ENCODE results near the gene ZBTB6. TPM values are rescaled to one million over a fixed set of nuclear protein-coding genes. Genes with fewer than 3 reads are reported as not detected.

The ZBTB6 gene
- total and polyA plus RNA-seq, 9 of the 15 experiments (the other 6 are each of a cell fraction or from before 2014, with no cell fraction given): 1.4 to 7.2 (median 5.3) TPM

- no peak for TF ChIP-seq CLOCK (CRISPR knock-in tag; IDR thresholded peaks at IDR 0.05; ENCODE audit: borderline replicate concordance)
- 0 out of 2 replicates have a peak, but pooled peaks have one; percentile 22 for TF ChIP-seq ZNF583 (CRISPR knock-in tag; IDR thresholded peaks at IDR 0.05)
- no peak for TF ChIP-seq PTRF (tag; IDR thresholded peaks at IDR 0.05)
- peak; percentile 84 for TF ChIP-seq POLR2AphosphoS5 (IDR thresholded peaks at IDR 0.05; ENCODE audit: control insufficient read depth, insufficient read depth, low read depth, low read length)
- TF ChIP-seq, protein P1, sequence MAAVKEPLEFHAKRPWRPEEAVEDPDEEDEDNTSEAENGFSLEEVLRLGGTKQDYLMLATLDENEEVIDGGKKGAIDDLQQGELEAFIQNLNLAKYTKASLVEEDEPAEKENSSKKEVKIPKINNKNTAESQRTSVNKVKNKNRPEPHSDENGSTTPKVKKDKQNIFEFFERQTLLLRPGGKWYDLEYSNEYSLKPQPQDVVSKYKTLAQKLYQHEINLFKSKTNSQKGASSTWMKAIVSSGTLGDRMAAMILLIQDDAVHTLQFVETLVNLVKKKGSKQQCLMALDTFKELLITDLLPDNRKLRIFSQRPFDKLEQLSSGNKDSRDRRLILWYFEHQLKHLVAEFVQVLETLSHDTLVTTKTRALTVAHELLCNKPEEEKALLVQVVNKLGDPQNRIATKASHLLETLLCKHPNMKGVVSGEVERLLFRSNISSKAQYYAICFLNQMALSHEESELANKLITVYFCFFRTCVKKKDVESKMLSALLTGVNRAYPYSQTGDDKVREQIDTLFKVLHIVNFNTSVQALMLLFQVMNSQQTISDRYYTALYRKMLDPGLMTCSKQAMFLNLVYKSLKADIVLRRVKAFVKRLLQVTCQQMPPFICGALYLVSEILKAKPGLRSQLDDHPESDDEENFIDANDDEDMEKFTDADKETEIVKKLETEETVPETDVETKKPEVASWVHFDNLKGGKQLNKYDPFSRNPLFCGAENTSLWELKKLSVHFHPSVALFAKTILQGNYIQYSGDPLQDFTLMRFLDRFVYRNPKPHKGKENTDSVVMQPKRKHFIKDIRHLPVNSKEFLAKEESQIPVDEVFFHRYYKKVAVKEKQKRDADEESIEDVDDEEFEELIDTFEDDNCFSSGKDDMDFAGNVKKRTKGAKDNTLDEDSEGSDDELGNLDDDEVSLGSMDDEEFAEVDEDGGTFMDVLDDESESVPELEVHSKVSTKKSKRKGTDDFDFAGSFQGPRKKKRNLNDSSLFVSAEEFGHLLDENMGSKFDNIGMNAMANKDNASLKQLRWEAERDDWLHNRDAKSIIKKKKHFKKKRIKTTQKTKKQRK (IDR thresholded peaks at IDR 0.05; ENCODE audit: borderline replicate concordance, low read depth, low read length): peak; percentile 30; the same call in 1 of the 2 replicates
- no peak for TF ChIP-seq HNRNPK (IDR thresholded peaks at IDR 0.05; ENCODE audit: low read depth, low read length, poor library complexity, severe bottlenecking)
- TF ChIP-seq HNRNPL (IDR thresholded peaks at IDR 0.05; ENCODE audit: low read depth, low read length): no peak
- no peak for TF ChIP-seq POLR3A (IDR thresholded peaks at IDR 0.05; ENCODE audit: borderline replicate concordance, extremely low read depth, insufficient read depth, insufficient read length)
- TF ChIP-seq NR2C2 (CRISPR knock-in tag; IDR thresholded peaks at IDR 0.05): no peak
- peak; percentile 81 for TF ChIP-seq NR2C2 (tag; IDR thresholded peaks at IDR 0.05)
- peak; percentile 13; the same call in 1 of the 2 replicates for TF ChIP-seq TCF7 (IDR thresholded peaks at IDR 0.05; ENCODE audit: borderline replicate concordance)
- TF ChIP-seq PCBP1 (IDR thresholded peaks at IDR 0.05; ENCODE audit: low read depth, low read length, poor library complexity, severe bottlenecking): peak; percentile 73
- TF ChIP-seq TEAD2 (tag; IDR thresholded peaks at IDR 0.05): no peak
- TF ChIP-seq SMC3 (conservative IDR thresholded peaks at IDR 0.05; ENCODE audit: insufficient read depth, low read depth, low read length): no peak
- peak; percentile 56; the same call in 1 of the 2 replicates for TF ChIP-seq PHTF2 (CRISPR knock-in tag; IDR thresholded peaks at IDR 0.05)
- TF ChIP-seq RBM14 (IDR thresholded peaks at IDR 0.05; ENCODE audit: borderline replicate concordance, insufficient read depth, low read depth, low read length): no peak
- no peak for TF ChIP-seq HNRNPUL1 (IDR thresholded peaks at IDR 0.05; ENCODE audit: low read length)
- TF ChIP-seq, protein P2, sequence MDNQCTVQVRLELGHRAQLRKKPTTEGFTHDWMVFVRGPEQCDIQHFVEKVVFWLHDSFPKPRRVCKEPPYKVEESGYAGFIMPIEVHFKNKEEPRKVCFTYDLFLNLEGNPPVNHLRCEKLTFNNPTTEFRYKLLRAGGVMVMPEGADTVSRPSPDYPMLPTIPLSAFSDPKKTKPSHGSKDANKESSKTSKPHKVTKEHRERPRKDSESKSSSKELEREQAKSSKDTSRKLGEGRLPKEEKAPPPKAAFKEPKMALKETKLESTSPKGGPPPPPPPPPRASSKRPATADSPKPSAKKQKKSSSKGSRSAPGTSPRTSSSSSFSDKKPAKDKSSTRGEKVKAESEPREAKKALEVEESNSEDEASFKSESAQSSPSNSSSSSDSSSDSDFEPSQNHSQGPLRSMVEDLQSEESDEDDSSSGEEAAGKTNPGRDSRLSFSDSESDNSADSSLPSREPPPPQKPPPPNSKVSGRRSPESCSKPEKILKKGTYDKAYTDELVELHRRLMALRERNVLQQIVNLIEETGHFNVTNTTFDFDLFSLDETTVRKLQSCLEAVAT (IDR thresholded peaks at IDR 0.05): no peak
These were observed 8.1 kb downstream of the ZBTB6 start, which contains the start of gene RC3H2 (continued) for GRCh38 chr9:122904823-122905710.
